Peyer's patch (tissue), 4 donors: Measurements from ENCODE around the gene TMEM178B. TPM values are rescaled to one million over a fixed set of nuclear protein-coding genes. Genes with fewer than 3 reads are reported as not detected.

Experiments used
- DNase-seq, 3 donors: peaks; one replicate each; pipeline ENCODE4 v3.0.0-alpha.2; 2017 to 2019
- H3K27ac ChIP-seq, 4 donors: fragments of 200-600 bp; sonication (generic); one replicate each; pipeline ENCODE4 v1.5.1; 2016 to 2019
- H3K27me3 ChIP-seq, 2 donors: fragments of 200-600 bp; sonication (generic); one replicate each; pipeline ENCODE4 v1.5.1; 2019
- H3K36me3 ChIP-seq, 3 donors: fragments of 200-600 bp; sonication (generic); one replicate each; pipeline ENCODE4 v1.5.1; 2016 to 2019
- H3K4me1 ChIP-seq, 4 donors: fragments of 200-600 bp; sonication (generic); one replicate each; pipeline ENCODE4 v1.5.1; 2016 to 2019
- H3K4me3 ChIP-seq, 4 donors: fragments of 200-600 bp; sonication (generic); 1 replicate in 3 of 4; 2 replicates in 1 of 4; pipeline ENCODE4 v1.5.1; 2016 to 2019; ENCODE audit warnings: mild to moderate bottlenecking in 1 of 4
- H3K9me3 ChIP-seq, 4 donors: fragments of 200-600 bp; sonication (generic); one replicate each; pipeline ENCODE4 v1.5.1; 2016 to 2019; ENCODE audit warnings: mild to moderate bottlenecking in 1 of 4
- CTCF ChIP-seq, 6 experiments: fragments of 450-650 bp in 4 of 6; fragments of 200-600 bp in 2 of 6; sonication (generic) in 1 of 6; IDR thresholded peaks; one replicate each; pipeline ENCODE4 v1.5.1; 2017 to 2019; ENCODE audit warnings: antibody characterized with exemption in 6 of 6, mild to moderate bottlenecking in 3 of 6, moderate library complexity in 1 of 6
- POLR2A ChIP-seq, 2 donors: fragments of 450-650 bp; IDR thresholded peaks; one replicate each; pipeline ENCODE4 v1.5.1; 2017; ENCODE audit warnings: antibody characterized with exemption in 2 of 2, mild to moderate bottlenecking in 2 of 2, moderate library complexity in 2 of 2
- total RNA-seq, 4 donors: library from RNA; depleted of rRNA; stranded (reverse); fragments of >200 nt; gene quantifications; one replicate each; pipeline ENCODE4 v1.1.0, GENCODE V29; 2016

The TMEM178B gene
- total RNA-seq, 4 donors from 2014 or later, result under 0.01 to 0.66 (median 0.13) TPM; not detected in 1

- no peak overlapping the region for H3K27ac ChIP-seq
- no peak for TF ChIP-seq POLR2A (IDR thresholded peaks at IDR 0.05)
- TF ChIP-seq CTCF (IDR thresholded peaks at IDR 0.05), result no peak
These were observed 188.5 kb downstream of the TMEM178B start for GRCh38 chr7:141262101-141263090.

GRCh38 chr7:141263508-141263907, 189.6 kb downstream of the TMEM178B start:
- H3K27me3 ChIP-seq, result no peaks in the 10 kb centered on the region
- DNase-seq, result no peak
- no peak overlapping the region for H3K4me3 ChIP-seq
- no peaks in the 10 kb centered on the region for H3K36me3 ChIP-seq
- H3K27ac ChIP-seq, result no peak overlapping the region
- H3K9me3 ChIP-seq, result peaks cover 0 to 2% (median 0%) of the 10 kb centered on the region in 4 donors
- H3K4me1 ChIP-seq, result no peaks in the 10 kb centered on the region
- TF ChIP-seq CTCF (IDR thresholded peaks at IDR 0.05), result no peak
- TF ChIP-seq POLR2A (IDR thresholded peaks at IDR 0.05), result no peak

More at GRCh38 chr7:141262101-141263090, 188.5 kb downstream of the TMEM178B start:
- Histone ChIP-seq H3K9me3 (peaks cover 0 to 3% (median 0%) of the 10 kb centered on the region in 4 donors), H3K27me3 (no peaks in the 10 kb centered on the region), H3K36me3 (no peaks in the 10 kb centered on the region), H3K4me1 (no peaks in the 10 kb centered on the region), H3K4me3 (no peak overlapping the region)
- no peak for DNase-seq

- no peaks in the 10 kb centered on the region for H3K9me3 ChIP-seq
- H3K27ac ChIP-seq, result no peak overlapping the region
- no peak for DNase-seq
- no peaks in the 10 kb centered on the region for H3K36me3 ChIP-seq
- TF ChIP-seq CTCF (IDR thresholded peaks at IDR 0.05) (no peak), POLR2A (IDR thresholded peaks at IDR 0.05) (no peak)
- H3K4me3 ChIP-seq, result no peak overlapping the region
- H3K4me1 ChIP-seq, result no peaks in the 10 kb centered on the region
- H3K27me3 ChIP-seq, result no peaks in the 10 kb centered on the region
These were observed 190.1 kb downstream of the TMEM178B start for GRCh38 chr7:141263983-141264382.

- no peak overlapping the region for H3K27ac ChIP-seq
- no peak for TF ChIP-seq CTCF (IDR thresholded peaks at IDR 0.05)
- TF ChIP-seq POLR2A (IDR thresholded peaks at IDR 0.05), result no peak
These were observed 190.6 kb downstream of the TMEM178B start for GRCh38 chr7:141264511-141264910.

GRCh38 chr7:141265668-141266067, 191.8 kb downstream of the TMEM178B start:
- no peak for DNase-seq
- Histone ChIP-seq H3K9me3 (no peaks in the 10 kb centered on the region), H3K4me1 (no peaks in the 10 kb centered on the region), H3K4me3 (no peak overlapping the region), H3K27ac (no peak overlapping the region), H3K27me3 (no peaks in the 10 kb centered on the region), H3K36me3 (no peaks in the 10 kb centered on the region)
- TF ChIP-seq CTCF (IDR thresholded peaks at IDR 0.05) (no peak), POLR2A (IDR thresholded peaks at IDR 0.05) (no peak)

More at GRCh38 chr7:141264511-141264910, 190.6 kb downstream of the TMEM178B start:
- Histone ChIP-seq H3K4me3 (no peak overlapping the region), H3K27me3 (no peaks in the 10 kb centered on the region), H3K36me3 (no peaks in the 10 kb centered on the region), H3K4me1 (no peaks in the 10 kb centered on the region), H3K9me3 (no peaks in the 10 kb centered on the region)
- no peak for DNase-seq
